GM12891 (cell line): ENCODE measurements around the gene DTWD2.

Experiments
- PAX5 ChIP-seq: IDR thresholded peaks from 2 replicates; pipeline ENCODE4 v1.6.1; 2011; ENCODE audit warnings: low read length, moderate library complexity, mild to moderate bottlenecking; ENCODE audit not compliant: insufficient read depth, severe bottlenecking
- POLR2A ChIP-seq: IDR thresholded peaks from 2 replicates; pipeline ENCODE4 v1.6.1; 2011; ENCODE audit warnings: low read depth, low read length, control low read depth
- POLR2AphosphoS5 ChIP-seq: IDR thresholded peaks from 2 replicates; pipeline ENCODE4 v1.6.1; 2011; ENCODE audit warnings: low read depth, low read length, control low read depth
- POU2F2 ChIP-seq: IDR thresholded peaks from 2 replicates; pipeline ENCODE4 v1.6.1; 2011; ENCODE audit warnings: low read depth, mild to moderate bottlenecking, control low read depth, low read length, moderate library complexity
- SPI1 ChIP-seq: IDR thresholded peaks from 2 replicates; pipeline ENCODE4 v1.6.1; 2011; ENCODE audit warnings: low read depth, low read length, control low read depth
- TAF1 ChIP-seq: IDR thresholded peaks from 2 replicates; pipeline ENCODE4 v1.6.1; 2011; ENCODE audit warnings: low read depth, low read length, control low read depth

- TF ChIP-seq POLR2AphosphoS5, result no peak
- TF ChIP-seq POLR2A, result no peak
- TF ChIP-seq TAF1, result no peak
- TF ChIP-seq POU2F2, result no peak
- no peak for TF ChIP-seq SPI1
- no peak for TF ChIP-seq PAX5
Observed at GRCh38 chr5:119033135-119033534, 44.8 kb upstream of the DTWD2 start.
